ENCODE results near the gene TST. TPM values are rescaled to one million over a fixed set of nuclear protein-coding genes. Genes with fewer than 3 reads are reported as not detected.

The TST gene
- total and polyA plus RNA-seq, 2 donors (not counting 1 experiment from before 2014, with no cell fraction given), result 12.7 to 21.6 TPM

- H3K79me2 ChIP-seq (ENCODE audit: control insufficient read depth, insufficient read depth, low read length), result no peaks in the 10 kb centered on the region
- H3K36me3 ChIP-seq (ENCODE audit: control insufficient read depth, insufficient read depth, low read length), result no peaks in the 10 kb centered on the region
- no peak overlapping the region for H2AFZ ChIP-seq (ENCODE audit: low read length)
- no peak overlapping the region for H3K4me3 ChIP-seq (replicated peaks in 1 of 4; ENCODE audit: control extremely low read depth in 1 of 4, insufficient read depth in 1 of 4, low read depth in 3 of 4, low read length in 4 of 4)
- no peak for DNase-seq (ENCODE audit: low read depth in 2 of 2)
- no peaks in the 10 kb centered on the region for H3K4me1 ChIP-seq (ENCODE audit: control insufficient read depth, extremely low read depth, insufficient read depth, low read length)
- TF ChIP-seq CTCF (conservative IDR thresholded peaks at IDR 0.05 in 1 of 2, IDR thresholded peaks at IDR 0.05 in 1 of 2; ENCODE audit: low read depth in 1 of 2, low read length in 2 of 2), result no peak
- no peak for TF ChIP-seq EZH2 (IDR thresholded peaks at IDR 0.05; ENCODE audit: low read length, missing control alignments)
- no peaks in the 10 kb centered on the region for H3K9me3 ChIP-seq (ENCODE audit: control insufficient read depth, insufficient read depth, low read depth, low read length)
- H3K27me3 ChIP-seq (ENCODE audit: control insufficient read depth, insufficient read depth, low read length), result no peaks in the 10 kb centered on the region
- H3K4me2 ChIP-seq (ENCODE audit: extremely low read depth, insufficient read depth, low read length), result no peak overlapping the region
- no peak overlapping the region for H3K9ac ChIP-seq (ENCODE audit: insufficient read depth, low read length)
- H3K27ac ChIP-seq (ENCODE audit: insufficient read depth, low read length), result no peak overlapping the region
- no peaks in the 10 kb centered on the region for H4K20me1 ChIP-seq (ENCODE audit: control insufficient read depth, extremely low read depth, insufficient read depth, low read length)
These were observed 18.4 kb upstream of the TST start for GRCh38 chr22:37037669-37038068.

- Histone ChIP-seq H2AFZ (ENCODE audit: low read length) (no peak overlapping the region), H3K9me3 (ENCODE audit: control insufficient read depth, insufficient read depth, low read depth, low read length) (no peaks in the 10 kb centered on the region), H3K4me3 (replicated peaks in 1 of 4; ENCODE audit: control extremely low read depth in 1 of 4, insufficient read depth in 1 of 4, low read depth in 3 of 4, low read length in 4 of 4) (no peak overlapping the region), H3K9ac (ENCODE audit: insufficient read depth, low read length) (no peak overlapping the region), H3K4me1 (ENCODE audit: control insufficient read depth, extremely low read depth, insufficient read depth, low read length) (no peaks in the 10 kb centered on the region), H3K79me2 (ENCODE audit: control insufficient read depth, insufficient read depth, low read length) (no peaks in the 10 kb centered on the region), H4K20me1 (ENCODE audit: control insufficient read depth, extremely low read depth, insufficient read depth, low read length) (no peaks in the 10 kb centered on the region), H3K36me3 (ENCODE audit: control insufficient read depth, insufficient read depth, low read length) (no peaks in the 10 kb centered on the region), H3K4me2 (ENCODE audit: extremely low read depth, insufficient read depth, low read length) (no peak overlapping the region), H3K27me3 (ENCODE audit: control insufficient read depth, insufficient read depth, low read length) (no peaks in the 10 kb centered on the region), H3K27ac (ENCODE audit: insufficient read depth, low read length) (no peak overlapping the region)
- TF ChIP-seq EZH2 (IDR thresholded peaks at IDR 0.05; ENCODE audit: low read length, missing control alignments) (no peak), CTCF (conservative IDR thresholded peaks at IDR 0.05 in 1 of 2, IDR thresholded peaks at IDR 0.05 in 1 of 2; ENCODE audit: low read depth in 1 of 2, low read length in 2 of 2) (no peak)
- DNase-seq (ENCODE audit: low read depth in 2 of 2), result no peak
These were observed 17.6 kb upstream of the TST start for GRCh38 chr22:37036655-37037377.

- Histone ChIP-seq H3K79me2 (ENCODE audit: control insufficient read depth, insufficient read depth, low read length) (no peaks in the 10 kb centered on the region), H3K27ac (ENCODE audit: insufficient read depth, low read length) (no peak overlapping the region), H4K20me1 (ENCODE audit: control insufficient read depth, extremely low read depth, insufficient read depth, low read length) (no peaks in the 10 kb centered on the region), H3K4me1 (ENCODE audit: control insufficient read depth, extremely low read depth, insufficient read depth, low read length) (no peaks in the 10 kb centered on the region), H3K27me3 (ENCODE audit: control insufficient read depth, insufficient read depth, low read length) (no peaks in the 10 kb centered on the region), H3K36me3 (ENCODE audit: control insufficient read depth, insufficient read depth, low read length) (peaks cover 6% of the 10 kb centered on the region), H3K4me3 (replicated peaks in 1 of 4; ENCODE audit: control extremely low read depth in 1 of 4, insufficient read depth in 1 of 4, low read depth in 3 of 4, low read length in 4 of 4) (no peak overlapping the region), H3K4me2 (ENCODE audit: extremely low read depth, insufficient read depth, low read length) (no peak overlapping the region), H3K9me3 (ENCODE audit: control insufficient read depth, insufficient read depth, low read depth, low read length) (no peaks in the 10 kb centered on the region), H2AFZ (ENCODE audit: low read length) (no peak overlapping the region), H3K9ac (ENCODE audit: insufficient read depth, low read length) (no peak overlapping the region)
- no peak for DNase-seq (ENCODE audit: low read depth in 2 of 2)
- TF ChIP-seq CTCF (conservative IDR thresholded peaks at IDR 0.05 in 1 of 2, IDR thresholded peaks at IDR 0.05 in 1 of 2; ENCODE audit: low read depth in 1 of 2, low read length in 2 of 2), result no peak
- TF ChIP-seq EZH2 (IDR thresholded peaks at IDR 0.05; ENCODE audit: low read length, missing control alignments), result no peak
These were observed 14.6 kb upstream of the TST start for GRCh38 chr22:37033605-37034430.

All from fibroblast of lung (primary cell).